Epithelial cell of proximal tubule (primary cell): ENCODE results near the gene GPR150. TPM values are rescaled to one million over a fixed set of nuclear protein-coding genes. Genes with fewer than 3 reads are reported as not detected.
"Not testable (repeated sequence)": the region's sequence is repeated elsewhere in the genome, so short reads cannot be mapped to it uniquely, and the experiment has no call there.

Source experiments
- DNase-seq: peaks from one replicate; pipeline ENCODE4 v3.0.0-alpha.2; 2011; ENCODE audit warnings: low read depth
- H3K4me3 ChIP-seq: 2 replicates; pipeline ENCODE4 v1.5.1; 2011; ENCODE audit warnings: low read depth, mild to moderate bottlenecking, low read length
- total RNA-seq: library from RNA; depleted of rRNA; stranded (reverse); fragments of >200 nt; gene quantifications from 2 replicates; pipeline ENCODE4 v1.2.3, GENCODE V29; 2015
- TF ChIP-seq, protein P1 (sequence below): conservative IDR thresholded peaks from 2 replicates; pipeline ENCODE4 v1.5.1; 2012; ENCODE audit warnings: low read depth, mild to moderate bottlenecking, low read length

The GPR150 gene
- total RNA-seq, 1 donor from 2014 or later = 0.58 TPM

DNA sequence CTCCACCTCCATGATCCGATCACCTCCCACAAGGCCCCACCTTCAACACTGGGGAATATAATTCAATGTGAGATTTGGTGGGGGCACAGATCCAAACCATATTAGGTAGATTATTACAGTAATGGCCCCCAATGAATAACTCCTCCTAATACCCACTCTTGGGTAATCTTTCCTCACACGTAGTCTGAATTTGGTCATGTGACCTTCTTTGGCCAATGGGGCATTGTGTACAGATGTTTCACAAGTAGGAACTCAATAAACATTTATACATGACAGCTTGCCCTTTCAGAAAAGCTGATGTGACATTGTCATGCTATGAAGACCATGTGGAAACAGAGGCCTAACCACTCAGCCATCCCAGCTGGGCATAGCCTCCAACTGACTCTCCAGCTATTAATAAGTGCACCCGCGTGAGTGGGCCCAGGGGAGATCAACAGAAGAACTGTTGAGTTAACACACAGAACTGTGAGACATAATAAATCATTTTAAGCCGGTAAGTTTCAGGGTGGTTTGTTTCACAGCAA is 10.6 kb downstream of the GPR150 start:
- no peak overlapping the region for H3K4me3 ChIP-seq
- DNase-seq = no peak
- TF ChIP-seq, protein P1, sequence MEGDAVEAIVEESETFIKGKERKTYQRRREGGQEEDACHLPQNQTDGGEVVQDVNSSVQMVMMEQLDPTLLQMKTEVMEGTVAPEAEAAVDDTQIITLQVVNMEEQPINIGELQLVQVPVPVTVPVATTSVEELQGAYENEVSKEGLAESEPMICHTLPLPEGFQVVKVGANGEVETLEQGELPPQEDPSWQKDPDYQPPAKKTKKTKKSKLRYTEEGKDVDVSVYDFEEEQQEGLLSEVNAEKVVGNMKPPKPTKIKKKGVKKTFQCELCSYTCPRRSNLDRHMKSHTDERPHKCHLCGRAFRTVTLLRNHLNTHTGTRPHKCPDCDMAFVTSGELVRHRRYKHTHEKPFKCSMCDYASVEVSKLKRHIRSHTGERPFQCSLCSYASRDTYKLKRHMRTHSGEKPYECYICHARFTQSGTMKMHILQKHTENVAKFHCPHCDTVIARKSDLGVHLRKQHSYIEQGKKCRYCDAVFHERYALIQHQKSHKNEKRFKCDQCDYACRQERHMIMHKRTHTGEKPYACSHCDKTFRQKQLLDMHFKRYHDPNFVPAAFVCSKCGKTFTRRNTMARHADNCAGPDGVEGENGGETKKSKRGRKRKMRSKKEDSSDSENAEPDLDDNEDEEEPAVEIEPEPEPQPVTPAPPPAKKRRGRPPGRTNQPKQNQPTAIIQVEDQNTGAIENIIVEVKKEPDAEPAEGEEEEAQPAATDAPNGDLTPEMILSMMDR = no peak

DNA sequence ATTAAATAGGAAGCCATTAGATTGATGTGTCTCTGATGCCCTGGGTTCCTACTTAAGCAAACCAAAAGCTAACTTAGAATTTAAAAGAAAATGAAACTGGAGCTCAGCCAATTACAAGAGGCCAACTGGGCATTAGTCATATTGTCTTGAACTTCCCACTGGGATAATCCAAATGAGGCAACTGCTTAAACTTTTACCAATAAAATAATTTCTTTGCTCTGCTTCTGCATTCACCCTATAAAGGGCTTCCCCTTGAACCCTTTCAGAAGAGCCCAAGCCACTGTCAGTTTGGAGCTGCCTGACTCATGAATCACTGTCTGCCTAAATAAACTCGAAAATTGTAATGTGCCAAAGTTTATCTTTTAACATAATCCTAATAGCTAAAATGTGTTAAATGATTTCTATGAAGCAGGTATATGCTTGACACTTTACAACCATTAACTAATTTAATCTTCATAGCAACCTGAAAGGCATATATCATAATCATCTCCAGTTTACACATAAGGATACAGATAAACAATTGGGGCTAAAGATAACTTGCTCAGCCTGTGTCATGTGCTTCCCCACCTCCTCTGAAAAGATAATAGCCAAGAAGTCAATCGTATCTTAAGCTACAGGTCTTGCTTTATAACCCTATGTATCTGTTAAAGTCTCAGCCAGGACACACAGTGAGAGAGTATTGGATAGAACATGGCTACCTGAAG is 11.5 kb downstream of the GPR150 start:
- DNase-seq = peak; percentile 63
- no peak overlapping the region for H3K4me3 ChIP-seq
- TF ChIP-seq, protein P1 = no peak

DNA sequence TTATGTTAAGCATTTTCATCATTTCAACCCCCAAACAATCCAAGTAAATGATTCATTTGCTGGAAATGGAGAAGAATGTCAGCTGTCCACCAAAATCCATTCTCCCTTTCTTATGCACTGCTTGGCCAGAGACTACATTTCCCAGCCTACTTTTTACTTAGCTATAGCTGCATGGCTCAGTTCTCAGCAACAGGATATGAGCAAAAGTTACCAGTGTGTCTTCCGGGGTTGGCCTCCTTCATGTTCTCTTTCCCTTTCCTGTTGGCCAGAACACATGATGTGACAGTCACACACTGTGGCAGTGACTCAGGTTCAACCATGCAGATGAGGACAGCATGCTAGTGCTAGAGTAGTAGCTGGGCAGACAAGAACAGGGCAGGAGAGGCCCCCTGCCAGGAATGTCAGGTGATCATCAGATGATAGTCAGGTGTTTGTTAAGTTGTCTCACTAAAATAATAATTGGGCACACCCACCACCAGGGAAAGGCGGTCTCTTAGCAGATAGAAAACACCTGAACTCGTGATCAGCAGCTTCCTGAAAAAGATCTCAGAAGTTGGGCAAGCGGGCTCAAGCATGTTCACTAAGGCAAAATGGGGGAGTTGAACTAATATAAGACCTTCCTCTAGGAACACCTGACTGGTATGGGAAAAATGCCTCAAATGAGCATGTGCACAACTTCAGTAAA is 12.2 kb downstream of the GPR150 start:
- TF ChIP-seq, protein P1 = no peak
- DNase-seq = peak; percentile 47
- H3K4me3 ChIP-seq = no peak overlapping the region

DNA sequence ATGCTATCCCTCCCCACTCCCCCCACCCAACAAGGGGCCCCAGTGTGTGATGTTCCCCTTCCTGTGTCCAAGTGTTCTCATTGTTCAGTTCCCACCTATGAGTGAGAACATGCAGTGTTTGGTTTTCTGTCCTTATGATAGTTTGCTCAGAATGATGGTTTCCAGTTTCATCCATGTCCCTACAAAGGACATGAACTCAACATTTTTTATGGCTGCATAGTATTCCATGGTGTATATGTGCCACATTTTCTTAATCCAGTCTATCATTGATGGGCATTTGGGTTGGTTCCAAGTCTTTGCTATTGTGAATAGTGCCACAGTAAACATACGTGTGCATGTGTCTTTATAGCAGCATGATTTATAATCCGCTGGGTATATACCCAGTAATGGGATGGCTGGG is 13.1 kb downstream of the GPR150 start:
- DNase-seq, H3K4me3 ChIP-seq: not testable (repeated sequence)

DNA sequence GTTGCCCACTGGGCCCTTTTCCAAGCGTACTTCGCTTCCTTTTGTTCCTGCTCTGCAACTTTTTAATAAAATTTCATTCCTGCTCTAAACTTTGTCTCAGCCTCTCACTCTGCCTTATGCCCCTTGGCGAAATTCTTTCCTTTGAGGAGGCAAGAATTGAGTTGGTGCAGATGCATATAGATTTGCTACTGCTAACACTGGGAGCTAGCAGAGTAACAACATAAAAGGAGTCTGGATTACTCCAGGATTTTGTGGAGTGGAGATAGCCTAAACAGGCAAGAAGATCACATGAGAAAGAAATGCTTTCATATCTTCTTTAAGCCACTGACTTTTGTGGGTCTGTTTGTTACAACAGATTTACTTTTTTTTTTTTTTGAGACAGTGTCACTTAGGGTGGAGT is 13.8 kb downstream of the GPR150 start:
- no peak overlapping the region for H3K4me3 ChIP-seq
- TF ChIP-seq, protein P1 = no peak
- DNase-seq = no peak

DNA sequence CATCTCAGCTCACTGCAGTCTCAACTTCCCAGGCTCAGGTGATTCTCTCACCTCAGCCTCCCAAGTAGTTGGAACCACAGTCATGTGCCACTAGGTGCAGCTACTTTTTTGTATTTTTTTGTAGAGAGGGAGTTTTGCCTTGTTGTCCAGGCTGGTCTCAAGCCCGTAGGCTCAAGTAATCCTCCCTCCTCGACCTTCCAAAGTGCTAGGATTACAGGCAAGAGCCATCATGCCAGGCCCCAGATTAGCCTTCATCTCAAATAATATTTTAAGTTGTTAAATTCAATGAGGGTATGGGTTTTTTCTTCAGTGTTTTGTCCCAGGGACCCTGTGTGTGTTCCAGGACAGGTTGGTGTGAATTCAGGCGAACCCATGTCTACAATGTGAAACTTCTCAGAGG is 14.2 kb downstream of the GPR150 start:
- DNase-seq = no peak
- H3K4me3 ChIP-seq = no peak overlapping the region
- TF ChIP-seq, protein P1 = no peak

DNA sequence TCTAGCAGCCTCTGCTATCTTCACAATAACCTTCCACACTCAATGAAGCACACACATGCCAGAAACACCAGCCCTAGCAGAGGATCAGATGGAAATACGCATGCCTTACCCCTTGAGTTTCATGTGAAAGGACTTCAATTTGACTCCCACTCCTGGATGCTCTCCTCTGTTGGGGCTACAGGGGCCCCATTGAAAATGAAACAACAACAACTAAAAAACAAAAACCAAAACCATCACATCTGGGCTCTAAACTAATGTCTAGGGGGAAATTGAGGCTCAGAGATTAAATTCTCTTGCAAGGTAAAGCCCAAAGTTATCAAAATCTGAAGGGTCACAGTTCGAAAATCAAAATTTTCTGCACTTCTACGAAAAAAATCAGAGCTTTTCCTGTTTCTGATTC is 18.7 kb downstream of the GPR150 start:
- no peak overlapping the region for H3K4me3 ChIP-seq
- no peak for DNase-seq
- TF ChIP-seq, protein P1 = no peak
